Omental fat pad (tissue), 4 donors: ENCODE data around the gene AKAP11. TPM values are rescaled to one million over a fixed set of nuclear protein-coding genes. Genes with fewer than 3 reads are reported as not detected.

Experiments
- ATAC-seq: fragments of 150-250 bp; one replicate; pipeline ENCODE4 v1.9.1; 2016; ENCODE audit warnings: mild to moderate bottlenecking, moderate library complexity; ENCODE audit not compliant: low FRiP score
- DNase-seq: peaks from one replicate; pipeline ENCODE4 v3.0.0-alpha.2; 2019; ENCODE audit warnings: low spot score
- CTCF ChIP-seq, 3 donors: fragments of 450-650 bp; IDR thresholded peaks; one replicate each; pipeline ENCODE4 v1.5.1; 2016 to 2017; ENCODE audit warnings: antibody characterized with exemption in 3 of 3, mild to moderate bottlenecking in 3 of 3, moderate library complexity in 2 of 3
- total RNA-seq, 4 donors: library from RNA; depleted of rRNA; stranded (reverse); fragments of >200 nt; gene quantifications; one replicate each; pipeline ENCODE4 v1.1.0, GENCODE V29; 2016

The AKAP11 gene
- total RNA-seq, 4 donors from 2014 or later = 20.3 to 42.4 (median 28.4) TPM

- ATAC-seq = no peak
Observed at GRCh38 chr13:42258747-42259146, 13.2 kb upstream of the AKAP11 start.

GRCh38 chr13:42259515-42259914, 12.4 kb upstream of the AKAP11 start:
- no peak for DNase-seq
- no peak for ATAC-seq
- TF ChIP-seq CTCF (IDR thresholded peaks at IDR 0.05) = no peak

More at GRCh38 chr13:42258747-42259146, 13.2 kb upstream of the AKAP11 start:
- TF ChIP-seq CTCF (IDR thresholded peaks at IDR 0.05) = no peak
- no peak for DNase-seq

GRCh38 chr13:42260903-42261654, 10.9 kb upstream of the AKAP11 start:
- TF ChIP-seq CTCF (IDR thresholded peaks at IDR 0.05) = no peak
- ATAC-seq (no peak), DNase-seq (no peak)

- no peak for TF ChIP-seq CTCF (IDR thresholded peaks at IDR 0.05)
- no peak for ATAC-seq
Observed at GRCh38 chr13:42266473-42266872, 5.5 kb upstream of the AKAP11 start.

GRCh38 chr13:42270160-42270856, 1.6 kb upstream of the AKAP11 start:
- no peak for TF ChIP-seq CTCF (IDR thresholded peaks at IDR 0.05)
- no peak for DNase-seq
- ATAC-seq = no peak

More at GRCh38 chr13:42266473-42266872, 5.5 kb upstream of the AKAP11 start:
- DNase-seq = no peak

GRCh38 chr13:42270857-42271215, 1.1 kb upstream of the AKAP11 start:
- TF ChIP-seq CTCF (IDR thresholded peaks at IDR 0.05) = no peak
- ATAC-seq (no peak), DNase-seq (no peak)
